ENCODE measurements around the gene ABTB2.
"Not testable (repeated sequence)": the region's sequence is repeated elsewhere in the genome, so short reads cannot be mapped to it uniquely, and the experiment has no call there.

Gene ABTB2

DNA sequence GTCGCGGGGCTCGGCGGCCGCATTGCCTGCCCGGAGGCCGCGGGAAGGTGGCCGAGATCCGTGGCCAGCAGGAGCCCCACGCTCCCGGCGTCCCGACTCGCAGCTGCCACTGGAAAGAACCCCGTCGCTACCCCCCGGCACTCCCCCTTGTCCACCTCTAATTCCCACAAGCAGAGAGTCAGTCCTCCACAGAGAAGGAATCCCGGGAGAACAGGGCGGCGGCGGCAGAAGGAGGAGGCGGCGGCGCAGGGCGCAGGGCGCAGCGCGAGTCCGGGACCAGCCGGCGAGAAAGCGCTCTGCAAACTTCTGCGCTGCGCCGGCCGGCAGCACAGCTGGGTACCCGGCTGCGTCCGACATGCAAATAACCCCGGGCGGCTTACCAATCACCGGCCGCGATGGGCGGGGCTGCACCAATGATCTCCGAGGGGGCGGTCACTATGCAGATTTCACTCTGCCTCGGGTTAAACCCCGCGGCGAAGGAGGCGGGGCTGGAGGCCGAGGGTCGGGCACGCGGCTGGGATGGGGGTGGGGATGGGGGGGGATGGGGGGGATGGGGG is at the start of gene ABTB2:
Gene ABTB2, minus strand, starts transcription at position 310 of the 557 bp plus-strand sequence.
- peak; percentile 89 for DNase-seq (ENCODE audit: low spot score)

DNA sequence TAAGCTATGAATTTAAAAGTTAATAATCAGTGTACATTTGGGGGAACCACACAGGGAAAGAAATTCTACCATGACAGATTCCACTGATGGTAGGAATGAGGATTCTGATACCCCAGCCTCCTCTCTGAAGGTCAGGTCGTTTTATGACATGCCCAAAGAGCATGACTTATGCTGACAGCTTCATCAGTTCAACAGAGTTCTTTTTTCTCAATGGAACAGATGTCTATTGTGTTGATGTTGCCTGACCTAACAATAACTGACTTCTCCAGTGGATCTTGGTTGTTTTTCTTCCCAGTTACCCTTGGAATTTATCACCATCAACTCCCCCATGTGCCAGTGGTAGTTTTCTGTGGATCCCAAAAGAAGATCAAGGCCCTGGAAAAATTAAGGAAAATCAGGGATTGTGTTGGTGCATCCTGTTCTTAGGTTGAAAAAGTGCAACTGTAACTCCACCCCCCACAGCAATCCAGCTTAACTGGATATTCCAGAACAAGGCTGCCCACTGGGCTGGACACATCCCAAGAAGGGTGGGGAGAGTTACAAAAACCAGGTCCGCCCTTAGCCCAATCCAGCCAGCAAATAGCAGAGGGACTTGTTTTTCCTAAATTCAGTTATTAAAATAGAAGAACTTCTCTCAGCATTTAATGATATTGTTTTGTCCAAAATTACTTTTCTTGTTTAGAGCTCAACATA is 49.5 kb upstream of the ABTB2 start:
- DNase-seq (ENCODE audit: low spot score) = no peak

DNA sequence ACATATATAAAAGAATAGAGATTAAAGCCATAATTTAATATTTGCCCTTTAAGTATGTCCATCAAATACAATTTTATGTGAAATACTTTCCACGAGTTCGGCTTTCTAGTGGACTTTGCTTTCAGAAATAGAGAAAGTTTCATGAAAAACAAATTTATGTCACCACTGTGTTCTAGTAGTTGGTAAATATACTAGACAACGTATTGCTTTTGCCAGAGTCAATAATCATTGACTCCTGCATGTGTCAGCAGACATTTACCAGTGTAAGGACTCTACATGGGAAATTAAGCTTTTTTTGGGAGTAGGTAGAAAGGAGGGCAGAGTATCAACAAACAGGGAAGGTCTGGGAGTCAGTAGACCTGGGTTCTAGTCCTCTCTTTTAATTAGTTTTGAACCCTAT is 48.6 kb upstream of the ABTB2 start:
- no peak for DNase-seq (ENCODE audit: low spot score)

DNA sequence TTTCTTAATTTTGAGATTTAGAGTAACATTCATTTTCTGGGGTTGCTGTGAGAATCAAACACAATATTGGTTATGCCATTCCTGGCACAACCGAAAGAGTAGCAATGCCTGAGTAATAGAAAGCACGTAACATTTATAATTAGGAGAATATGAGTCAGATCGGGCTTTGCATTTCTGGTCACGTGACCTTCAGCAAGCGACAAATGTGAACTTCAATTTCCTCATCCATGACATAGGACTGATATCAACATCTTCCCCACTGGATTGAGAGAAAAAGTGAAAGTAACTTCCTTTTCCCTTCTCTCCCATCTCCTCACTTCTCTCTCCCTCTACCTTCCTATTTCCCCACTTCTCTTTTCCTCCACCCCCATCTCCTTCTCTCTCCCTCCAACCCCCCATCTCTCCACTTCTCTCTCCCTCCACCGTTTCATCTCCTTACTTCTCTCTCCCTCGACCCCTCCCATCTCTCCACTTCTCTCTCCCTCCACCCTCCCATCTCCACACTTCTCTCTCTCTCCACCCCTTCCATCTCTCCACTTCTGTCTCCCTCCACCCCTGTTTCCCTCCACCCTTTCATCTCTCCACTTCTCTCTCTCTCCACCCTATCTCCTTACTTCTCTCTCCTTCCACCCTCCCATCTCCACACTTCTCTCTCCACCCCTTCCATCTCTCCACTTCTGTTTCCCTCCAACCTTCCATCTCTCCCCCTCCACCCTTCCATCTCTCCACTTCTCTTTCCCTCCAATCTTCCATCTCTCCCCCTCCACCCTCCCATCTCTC is 47.5 kb upstream of the ABTB2 start:
- no peak for DNase-seq (ENCODE audit: low spot score)

DNA sequence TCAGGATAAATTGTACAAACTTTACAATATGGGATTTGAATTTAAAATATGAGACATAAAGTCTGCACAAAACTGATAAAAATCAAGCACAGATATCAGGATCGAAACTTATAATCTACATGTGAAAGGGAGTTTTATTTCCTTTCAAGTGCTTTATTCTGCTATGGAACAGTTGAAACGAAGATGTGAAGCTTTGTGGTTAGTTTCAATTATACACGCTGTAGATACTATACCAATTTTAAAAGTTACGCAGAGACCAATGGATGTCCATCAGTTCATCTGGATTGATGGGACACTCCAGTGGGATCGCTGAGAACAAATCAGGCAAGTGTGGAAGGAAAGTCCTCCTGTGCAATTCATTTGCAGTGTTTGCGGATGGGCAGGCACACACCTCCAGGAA is 46.5 kb upstream of the ABTB2 start:
- no peak for DNase-seq (ENCODE audit: low spot score)

DNA sequence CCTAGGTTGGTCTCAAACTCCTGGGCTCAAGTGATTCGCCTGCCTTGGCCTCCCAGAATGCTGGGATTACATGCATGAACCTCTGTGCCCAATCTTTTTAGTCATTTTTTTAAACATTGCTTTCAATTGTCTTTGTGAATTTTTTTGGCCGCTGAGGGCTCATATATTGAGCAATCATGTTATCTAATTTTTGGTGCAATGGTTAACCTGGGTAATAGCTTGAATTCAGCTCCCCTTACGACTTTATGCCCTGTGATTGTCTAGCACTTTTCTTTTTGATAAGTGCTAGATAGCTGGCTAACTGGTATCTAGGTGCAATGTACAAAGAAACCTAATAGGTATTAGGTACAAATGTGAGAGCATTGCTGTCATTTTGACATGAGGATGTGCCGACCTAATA is 45.6 kb upstream of the ABTB2 start:
- DNase-seq (ENCODE audit: low spot score) = no peak

DNA sequence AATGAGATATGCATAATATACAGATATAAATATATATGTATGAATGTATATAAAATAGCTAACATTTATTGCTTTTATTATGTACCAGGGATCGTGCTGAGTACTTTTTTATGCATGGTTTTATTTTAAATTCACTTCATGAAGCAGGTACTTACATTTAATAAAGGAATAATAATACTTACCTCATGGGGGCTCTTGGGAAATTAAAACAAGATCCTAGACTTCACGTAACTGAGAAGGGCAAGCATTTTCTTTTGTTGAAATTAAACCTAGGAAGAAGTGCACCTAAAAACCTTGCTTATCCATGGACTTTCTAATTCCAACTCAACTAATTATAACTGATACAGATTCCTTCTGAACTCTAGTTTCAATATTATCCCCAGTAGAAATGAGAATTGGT is 40.0 kb upstream of the ABTB2 start:
- DNase-seq (ENCODE audit: low spot score) = no peak

DNA sequence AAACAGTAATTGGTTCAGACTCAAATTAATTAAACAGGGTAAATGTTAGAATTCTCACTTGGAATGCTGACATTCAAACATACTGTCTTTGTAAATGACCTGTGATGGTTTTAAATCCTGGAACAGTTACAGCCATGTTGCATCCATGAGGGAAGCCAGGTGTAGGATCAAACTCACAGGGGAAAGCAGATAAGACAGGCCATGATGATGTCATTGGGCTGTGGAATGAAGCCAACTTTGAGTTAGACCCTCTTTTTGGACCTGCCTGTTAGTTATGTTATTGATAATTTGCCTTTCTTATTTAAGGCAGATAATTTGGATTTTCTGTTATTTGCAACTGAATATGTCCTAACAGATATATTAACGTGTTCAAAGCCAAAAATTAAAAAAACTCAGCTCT is 39.3 kb upstream of the ABTB2 start:
- DNase-seq (ENCODE audit: low spot score) = no peak

DNA sequence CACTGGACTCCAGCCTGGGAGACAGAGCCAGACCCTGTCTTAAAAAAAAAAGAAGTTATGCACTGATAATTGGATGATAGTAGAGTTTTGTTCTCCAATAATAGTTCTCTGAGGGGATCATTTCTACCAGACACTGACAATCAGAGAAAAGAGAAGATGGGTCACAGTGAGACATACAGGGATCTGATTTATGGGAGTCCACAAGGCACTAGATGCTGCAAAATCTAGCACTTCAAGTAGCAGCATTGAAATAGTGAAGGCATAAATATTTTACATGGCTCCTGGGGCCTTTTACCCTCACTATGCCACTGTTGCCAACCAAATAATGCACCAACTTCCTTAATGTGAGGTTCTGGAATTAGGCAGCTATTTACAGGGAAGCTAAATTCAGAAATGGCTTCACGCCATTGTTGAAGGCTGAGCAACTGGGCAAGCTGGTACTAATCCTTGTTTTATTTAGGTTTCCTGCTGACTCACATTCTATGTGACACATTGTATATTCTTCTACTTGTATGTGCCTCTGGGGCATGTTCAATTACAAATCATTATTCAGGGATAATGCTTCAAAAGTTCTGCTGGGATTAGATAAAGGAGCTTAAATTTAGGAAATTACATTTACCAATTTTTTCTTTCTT is 38.2 kb upstream of the ABTB2 start:
- DNase-seq (ENCODE audit: low spot score) = no peak

DNA sequence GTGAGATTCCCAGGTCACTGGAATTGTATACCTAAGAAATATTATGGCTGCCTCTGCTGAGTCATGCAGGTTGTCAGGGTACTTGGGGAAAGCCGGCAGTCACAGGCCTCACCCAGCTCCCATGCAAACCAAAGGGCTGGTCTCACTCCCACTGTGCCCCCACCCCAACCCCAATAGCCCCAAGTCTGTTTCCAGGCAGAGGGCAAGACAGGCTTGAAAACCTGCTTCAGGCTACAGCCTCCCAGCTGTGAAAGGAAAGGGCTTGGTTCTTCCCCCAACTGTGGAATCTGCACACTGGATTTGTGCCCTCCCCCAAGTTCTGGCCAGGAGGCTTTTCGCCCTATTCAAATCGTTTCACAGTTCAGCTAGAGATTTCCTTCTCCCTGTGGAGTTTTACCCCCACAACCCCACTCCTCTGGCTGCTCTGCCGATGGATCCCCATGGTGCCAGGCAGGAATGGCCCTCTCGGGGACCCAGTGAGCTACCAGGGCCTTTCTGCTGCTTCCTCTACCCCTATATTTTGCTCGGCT is 37.0 kb upstream of the ABTB2 start:
- no peak for DNase-seq (ENCODE audit: low spot score)

DNA sequence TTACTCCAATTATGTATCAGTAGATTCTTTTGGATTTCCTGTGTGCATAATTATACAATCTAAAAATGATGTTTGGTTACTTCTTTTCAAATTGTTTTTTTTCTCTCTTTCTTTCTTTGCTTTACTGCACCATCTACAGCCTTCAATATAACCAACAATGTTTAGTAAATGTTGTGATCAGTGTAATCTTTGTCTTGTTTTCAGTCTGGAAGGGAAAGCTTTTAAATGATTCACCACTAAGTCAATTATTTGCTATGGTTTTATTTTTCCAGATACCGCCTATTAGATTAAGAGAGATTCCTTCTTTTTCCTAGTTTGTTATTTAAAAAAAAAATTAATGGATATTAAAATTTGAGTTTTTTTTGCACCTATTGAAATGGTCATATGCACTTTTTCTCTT is 29.8 kb upstream of the ABTB2 start:
- no peak for DNase-seq (ENCODE audit: low spot score)

DNA sequence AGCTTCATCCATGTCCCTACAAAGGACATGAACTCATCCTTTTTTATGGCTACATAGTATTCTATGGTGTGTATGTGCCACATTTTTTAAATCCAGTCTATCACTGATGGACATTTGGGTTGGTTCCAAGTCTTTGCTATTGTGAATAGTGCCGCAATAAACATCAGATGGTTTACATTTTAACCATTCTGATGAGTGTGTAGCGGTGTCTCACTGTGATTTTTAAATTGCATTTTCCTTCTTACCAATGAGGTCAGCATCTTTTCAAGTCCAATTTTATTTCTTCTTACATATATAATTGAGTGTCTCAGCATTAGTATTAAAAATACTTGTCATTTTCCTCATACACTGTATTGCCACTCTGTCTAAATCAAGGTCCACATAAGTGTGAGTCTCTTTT is 28.5 kb upstream of the ABTB2 start:
- DNase-seq (ENCODE audit: low spot score) = not testable (repeated sequence)

DNA sequence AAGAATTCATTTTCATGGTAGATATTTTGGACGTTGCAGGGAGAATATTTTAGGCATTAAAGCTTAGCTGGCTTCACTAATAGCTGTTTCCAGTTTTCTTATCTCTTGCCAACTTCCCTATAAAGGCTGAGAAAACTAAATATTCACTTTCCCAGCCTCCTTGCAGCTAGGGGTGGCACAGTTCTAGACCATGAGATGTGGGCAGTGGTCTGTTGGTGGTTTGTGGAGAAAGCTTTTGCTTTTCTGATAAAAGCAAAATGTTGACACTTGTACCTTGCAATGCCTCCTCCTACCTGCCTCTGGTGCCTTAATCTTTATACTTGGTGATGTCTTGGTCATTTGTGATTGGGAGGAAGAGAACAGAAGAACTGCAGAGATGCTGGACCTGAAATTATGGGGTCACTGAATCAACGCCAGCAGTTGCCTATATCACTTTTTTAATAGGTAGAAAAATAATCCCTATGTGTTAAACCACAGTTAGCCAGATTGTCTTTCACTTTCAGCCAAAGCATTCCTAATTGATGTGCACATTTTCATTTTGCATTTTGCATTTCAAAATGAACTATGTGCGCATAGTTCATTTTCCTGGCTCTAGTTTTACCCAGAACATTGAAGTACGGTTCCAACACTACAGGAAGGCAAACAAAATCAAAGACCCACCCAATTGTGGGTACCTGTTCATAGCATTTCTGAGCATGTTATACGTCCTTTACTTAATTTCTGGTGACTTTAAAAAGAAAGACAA is 24.9 kb upstream of the ABTB2 start:
- no peak for DNase-seq (ENCODE audit: low spot score)

DNA sequence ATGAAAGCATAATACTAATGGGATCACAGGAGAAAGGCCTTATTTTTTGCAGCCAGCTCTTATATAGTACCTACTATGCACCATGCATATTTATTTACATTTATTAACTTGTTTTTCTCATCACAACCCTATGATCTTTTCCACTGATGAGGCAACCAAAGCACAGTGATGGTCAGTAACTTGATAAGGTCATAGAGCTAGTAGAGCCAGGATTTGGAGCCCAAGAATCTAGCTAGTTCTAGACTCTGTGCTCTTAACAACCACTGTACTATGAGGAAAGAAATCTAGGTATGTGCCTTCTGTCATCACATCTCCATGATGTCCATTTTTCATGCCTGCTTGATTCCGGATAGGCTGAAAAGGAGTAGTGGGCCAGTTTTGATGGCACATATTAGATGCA is 24.0 kb upstream of the ABTB2 start:
- DNase-seq (ENCODE audit: low spot score) = no peak

DNA sequence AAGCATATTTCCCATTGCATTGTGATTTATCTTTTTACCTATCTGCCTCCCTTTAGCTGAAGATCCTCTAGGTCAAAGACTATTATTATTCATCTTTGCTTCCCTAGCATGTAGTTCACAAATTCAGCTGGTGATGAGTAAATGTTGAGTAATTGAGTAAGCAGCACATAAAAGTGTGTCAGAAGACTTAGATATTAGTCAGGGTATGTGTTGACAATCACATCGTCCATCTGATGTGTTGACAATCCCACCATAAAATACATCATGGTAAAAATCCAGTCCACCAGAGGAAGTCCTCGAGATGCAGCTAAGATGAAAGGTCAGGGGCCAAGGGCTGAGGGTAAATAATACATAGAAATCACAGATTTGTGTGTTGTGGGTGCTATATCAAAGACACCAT is 22.9 kb upstream of the ABTB2 start:
- no peak for DNase-seq (ENCODE audit: low spot score)

DNA sequence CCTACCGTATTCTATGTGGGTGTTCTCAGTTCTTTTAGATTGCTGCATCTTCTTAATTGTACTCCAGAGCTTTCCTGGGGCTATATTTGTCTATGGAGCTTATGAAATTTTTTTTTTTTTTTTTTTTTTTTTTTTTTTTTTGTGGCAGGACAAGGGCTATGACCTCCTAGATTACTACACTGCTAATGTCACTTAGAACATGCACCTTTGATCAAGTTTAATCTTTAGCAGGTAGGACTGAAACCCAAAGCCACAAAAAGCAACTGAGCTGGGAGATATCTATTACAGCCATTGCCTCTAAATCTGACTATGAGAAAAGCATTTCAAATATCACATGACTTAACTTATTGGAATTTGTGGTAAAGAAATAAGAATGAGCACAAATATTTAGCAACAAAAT is 21.7 kb upstream of the ABTB2 start:
- DNase-seq (ENCODE audit: low spot score) = no peak

DNA sequence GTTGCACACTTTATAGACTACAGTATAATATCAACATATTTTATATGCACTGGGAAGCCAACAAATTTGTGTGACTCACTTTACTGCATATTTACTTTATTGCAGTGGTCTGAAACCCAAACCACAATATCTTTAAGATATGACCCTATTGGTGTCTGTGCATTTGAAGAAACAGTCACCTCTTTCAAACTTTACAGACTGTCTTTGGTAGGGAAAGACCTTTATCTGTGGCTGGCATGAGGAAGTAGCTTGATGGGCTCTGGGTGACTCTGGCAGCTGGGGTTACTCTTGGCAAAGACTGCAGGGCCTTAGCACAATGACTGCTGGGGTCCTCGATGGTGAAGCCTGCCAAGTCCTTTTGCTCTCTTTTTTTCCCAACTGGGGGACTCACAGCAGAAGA is 21.3 kb upstream of the ABTB2 start:
- DNase-seq (ENCODE audit: low spot score) = no peak

DNA sequence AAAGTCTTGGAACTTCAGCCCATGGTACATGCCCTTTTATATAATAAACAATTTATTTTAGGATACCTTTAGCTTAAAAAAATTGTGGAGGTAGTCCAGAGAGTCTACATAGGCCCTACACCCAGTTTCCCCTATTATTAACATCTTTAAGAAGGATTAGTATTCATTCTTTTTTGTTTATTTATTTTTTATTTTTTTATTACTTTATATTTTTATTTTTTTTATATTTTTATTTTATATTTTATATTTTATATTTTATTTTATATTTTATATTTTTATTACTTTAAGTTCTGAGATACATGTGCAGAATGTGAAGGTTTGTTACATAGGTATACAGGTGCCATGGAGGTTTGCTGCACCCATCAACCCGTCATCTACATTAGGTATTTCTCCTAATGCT is 15.9 kb upstream of the ABTB2 start:
- DNase-seq (ENCODE audit: low spot score) = no peak

DNA sequence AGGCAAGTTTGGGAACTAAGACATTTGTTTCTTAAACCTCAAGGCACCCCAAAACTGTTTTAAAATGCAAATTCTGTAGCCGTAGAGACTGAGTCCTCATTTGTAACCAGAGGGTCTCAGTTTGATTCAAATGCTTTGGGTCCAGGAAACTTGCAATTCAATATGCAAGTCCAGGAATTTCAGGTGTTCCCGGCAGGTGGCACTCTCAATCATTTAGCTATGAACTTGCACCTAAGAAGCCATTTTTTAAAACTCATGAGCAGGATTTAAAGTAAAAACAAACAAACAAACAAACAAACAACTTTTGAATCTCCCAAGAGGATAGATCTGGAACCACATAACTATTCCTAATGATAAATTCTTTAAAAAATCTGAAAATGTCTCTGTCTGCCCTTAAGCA is 8.7 kb upstream of the ABTB2 start:
- no peak for DNase-seq (ENCODE audit: low spot score)

DNA sequence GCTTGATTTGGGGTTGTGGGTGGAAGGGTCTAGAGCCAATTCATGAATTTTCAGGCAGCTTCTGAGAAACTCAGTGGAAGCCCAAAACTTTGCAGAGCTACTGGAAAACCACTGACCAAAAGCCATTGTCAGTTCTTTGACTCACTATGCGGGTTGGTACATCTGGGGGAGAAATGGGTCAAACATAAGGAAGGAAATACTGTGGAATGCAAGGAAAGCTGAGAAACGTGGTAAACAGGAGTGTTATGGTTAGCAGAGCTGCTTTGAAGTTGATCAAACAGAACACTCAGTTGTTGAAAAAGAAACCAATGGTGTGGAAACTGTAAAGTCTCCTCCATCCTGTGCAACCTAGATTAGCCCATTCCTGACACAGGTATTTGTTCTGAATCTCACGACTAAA is 6.3 kb upstream of the ABTB2 start:
- DNase-seq (ENCODE audit: low spot score) = no peak

DNA sequence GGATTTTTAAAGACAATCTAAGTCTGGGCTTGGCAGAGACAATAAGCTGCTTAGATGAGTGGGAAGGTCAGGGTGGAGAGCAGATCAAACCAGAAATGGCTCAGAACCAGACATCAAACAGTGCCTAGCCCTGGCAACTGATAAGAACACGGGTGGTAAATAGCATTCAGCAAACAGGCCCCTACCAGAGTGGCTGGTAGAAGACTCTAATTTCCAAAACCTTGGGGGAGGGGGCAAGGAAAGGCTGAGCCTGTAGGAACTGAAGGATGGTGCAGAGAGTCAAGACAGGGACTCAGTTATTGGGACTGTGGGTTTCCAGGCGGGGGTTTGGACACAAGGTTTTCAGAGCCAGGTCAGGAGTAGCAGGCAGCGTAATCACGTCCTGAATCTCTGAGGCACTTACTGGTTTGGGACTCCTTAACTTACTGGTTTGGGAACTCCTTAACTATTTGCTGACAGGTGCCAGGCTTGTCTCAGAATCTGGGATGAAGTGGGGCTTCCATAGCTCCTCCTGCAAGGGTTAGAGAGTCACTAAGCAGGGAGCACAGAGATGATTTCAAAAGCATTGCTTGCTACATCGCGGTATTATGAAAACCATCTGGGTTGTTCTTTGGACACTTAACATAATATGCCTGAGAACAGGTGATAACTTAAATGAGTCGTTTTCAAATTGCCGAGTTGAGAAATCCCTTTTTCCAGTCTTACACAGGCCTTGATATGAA is 5.7 kb upstream of the ABTB2 start:
- no peak for DNase-seq (ENCODE audit: low spot score)

Measured in HuH-7 (cell line).